K562 (cell line): ENCODE measurements around the gene TMPRSS7. TPM values are rescaled to one million over a fixed set of nuclear protein-coding genes. Genes with fewer than 3 reads are reported as not detected.

ENCODE experiments used
- ATAC-seq: fragments of 200-7000 bp; cut with Tn5 transposase; 3 replicates; pipeline ENCODE4 v1.9.1; 2020; ENCODE audit warnings: moderate library complexity
- BruUV-seq: library from RNA; stranded (reverse); fragments of 400-500 nt; replicated peaks from 2 replicates; lab custom pipeline; 2021; lab: Mats Ljungman, UMichigan
- CTCF ChIA-PET: fragments of 300-600 bp; formaldehyde crosslinking; extraction: SDS; loops from one replicate; lab custom pipeline; 2021; ENCODE audit warnings: low intra/inter-chr PET ratio; lab: Yijun Ruan, JAX
- POLR2A ChIA-PET: fragments of 300-600, 350-650 bp; sonication (Branson Sonifier 250); formaldehyde crosslinking; extraction: SDS; loops from one replicate; lab custom pipeline; 2021; ENCODE audit warnings: antibody characterized with exemption, inconsistent platforms; lab: Yijun Ruan, JAX
- DNase-seq, 4 experiments: peaks; one replicate each; pipeline versions ENCODE4 v3.0.0 to v3.0.0-alpha.2; 2011 to 2018; ENCODE audit warnings: low spot score in 3 of 4, mixed read lengths in 3 of 4; ENCODE audit errors: extremely low read depth in 1 of 4
- FAIRE-seq: peaks from 2 replicates; lab custom pipeline; 2011; peaks lifted over from hg19 to GRCh38; lab: Jason Lieb, UNC
- H2AFZ ChIP-seq: 2 replicates; pipeline ENCODE4 v1.6.0; 2011; ENCODE audit warnings: low read depth, low read length, control low read depth, inconsistent platforms
- H3K27ac ChIP-seq: fragments of 200-600 bp; 3 replicates; pipeline ENCODE4 v1.8.0; 2011; ENCODE audit warnings: low read depth, mild to moderate bottlenecking, control low read depth, inconsistent platforms, low read length, moderate library complexity, mixed read lengths; ENCODE audit errors: extremely low read depth
- H3K27me3 ChIP-seq, 2 experiments: fragments of 300-600 bp in 1 of 2; 2 replicates in 1 of 2; 3 replicates in 1 of 2; pipeline versions ENCODE4 v1.6.0 to v1.8.0; 2011; ENCODE audit warnings: inconsistent platforms in 2 of 2, low read length in 2 of 2, mild to moderate bottlenecking in 1 of 2, mixed read lengths in 1 of 2, moderate library complexity in 1 of 2; ENCODE audit not compliant: control insufficient read depth in 2 of 2, insufficient read depth in 2 of 2
- H3K36me3 ChIP-seq: fragments of 300-600 bp; 3 replicates; pipeline ENCODE4 v1.8.0; 2011; ENCODE audit warnings: mild to moderate bottlenecking, low read length, inconsistent platforms; ENCODE audit not compliant: control insufficient read depth, insufficient read depth
- H3K4me1 ChIP-seq, 2 experiments: fragments of 200-600 bp in 1 of 2; replicated peaks in 1 of 2; 2 replicates in 1 of 2; 3 replicates in 1 of 2; pipeline versions ENCODE4 v1.5.1 to v1.8.0; 2011; ENCODE audit warnings: inconsistent platforms in 2 of 2, low read length in 2 of 2, mild to moderate bottlenecking in 1 of 2, mixed read lengths in 1 of 2, moderate library complexity in 1 of 2; ENCODE audit not compliant: control insufficient read depth in 2 of 2, insufficient read depth in 2 of 2
- H3K4me2 ChIP-seq: 2 replicates; pipeline ENCODE4 v1.6.1; 2011; ENCODE audit warnings: low read length, control low read depth, inconsistent platforms, mixed read lengths; ENCODE audit not compliant: insufficient read depth
- H3K4me3 ChIP-seq: fragments of 200-600 bp; sonication (generic), shearing (Covaris generic); 2 replicates; pipeline ENCODE4 v1.5.1; 2016; ENCODE audit warnings: control low read depth, inconsistent platforms
- H3K79me2 ChIP-seq: fragments of 200-600 bp; 3 replicates; pipeline ENCODE4 v1.8.0; 2011; ENCODE audit warnings: low read length, inconsistent platforms; ENCODE audit not compliant: control insufficient read depth, insufficient read depth
- H3K9ac ChIP-seq, 2 experiments: 2 replicates each; pipeline versions ENCODE4 v1.6.0 to v1.6.1; 2011; ENCODE audit warnings: low read depth in 2 of 2, low read length in 2 of 2, control low read depth in 1 of 2, inconsistent platforms in 1 of 2, mild to moderate bottlenecking in 1 of 2, mixed read lengths in 1 of 2; ENCODE audit not compliant: insufficient read depth in 1 of 2
- H3K9me1 ChIP-seq: one replicate; pipeline ENCODE4 v1.6.0; 2011; ENCODE audit warnings: inconsistent platforms, mild to moderate bottlenecking, low read length, moderate library complexity; ENCODE audit not compliant: control insufficient read depth, insufficient read depth
- H3K9me3 ChIP-seq: replicated peaks from 2 replicates; pipeline ENCODE4 v1.5.1; 2011; ENCODE audit warnings: low read depth, low read length, inconsistent platforms; ENCODE audit not compliant: control insufficient read depth, insufficient read depth
- H4K20me1 ChIP-seq: replicated peaks from 2 replicates; pipeline ENCODE4 v1.6.1; 2011; ENCODE audit warnings: low read length, inconsistent platforms, mixed read lengths; ENCODE audit not compliant: control insufficient read depth, insufficient read depth
- POU5F1 ChIP-seq: fragments of 150-350 bp; IDR thresholded peaks from 2 replicates; pipeline ENCODE4 v1.6.1; 2014; ENCODE audit warnings: borderline replicate concordance, low read length, low read depth, mild to moderate bottlenecking; ENCODE audit not compliant: partially characterized antibody
- RAD21 ChIP-seq, 2 experiments: fragments of 250-450 bp in 1 of 2; fragments of 450-650 bp in 1 of 2; sonication (Bioruptor Pico) in 1 of 2; formaldehyde crosslinking in 1 of 2; IDR thresholded peaks in 1 of 2; conservative IDR thresholded peaks in 1 of 2; 2 replicates each; pipeline versions ENCODE4 v1.4.0 to v1.8.0; 2020 to 2022; ENCODE audit warnings: mild to moderate bottlenecking in 2 of 2, moderate library complexity in 1 of 2
- ZNF165 ChIP-seq: fragments of 250-450 bp; sonication (Bioruptor Pico); IDR thresholded peaks from 2 replicates; pipeline ENCODE4 v1.4.0; 2020; ENCODE audit warnings: borderline replicate concordance
- ZNF316 ChIP-seq: fragments of 450-650 bp; IDR thresholded peaks from 2 replicates; pipeline ENCODE4 v1.6.1; 2016
- ZNF512 ChIP-seq: IDR thresholded peaks from 2 replicates; pipeline ENCODE4 v1.6.1; 2016; ENCODE audit warnings: missing genetic modification characterization, missing compliant biosample characterization
- WGBS: fragments of 100-300 bp; shearing (Covaris generic); methylation state at CpG from one replicate; pipeline ENCODE4 v1.1.6; 2016; ENCODE audit warnings: low coverage, mixed read lengths; ENCODE audit not compliant: insufficient coverage; ENCODE audit errors: missing lambda C conversion rate; 5-methylcytosine and 5-hydroxymethylcytosine counted together
- in situ Hi-C: fragments of 300-500 bp; cut with MboI; formaldehyde crosslinking; loops from 4 replicates; pipeline ENCODE4 v1.15.0; 2018; ENCODE audit warnings: inconsistent platforms, mixed read lengths
- intact Hi-C: fragments of 100-400 bp; cut with micrococcal nuclease; formaldehyde crosslinking; loops from 2 replicates; pipeline ENCODE4 v1.14.2; 2022
- polyA plus RNA-seq, 8 experiments: library from polyadenylated mRNA; depleted of rRNA in 4 of 8; stranded (reverse) in 5 of 8; unstranded in 3 of 8; fragments of >200 nt; fragmentation: Nextera tagmentation in 2 of 8; fragmentation: Illumina TruSeq in 1 of 8; extraction: Ambion mirVana in 2 of 8; extraction: Trizol in 1 of 8; gene quantifications; 2 replicates each; pipeline versions ENCODE4 v1.2.1 to v1.2.3, GENCODE V29; 2011 to 2014; ENCODE audit warnings: inconsistent platforms in 1 of 8, missing spikeins in 1 of 8
- total RNA-seq, 7 experiments: library from RNA; depleted of rRNA in 6 of 7; stranded (reverse); fragments of >200 nt in 6 of 7; fragmentation: Illumina TruSeq in 2 of 7; extraction: Trizol in 2 of 7; gene quantifications; 2 replicates each; pipeline versions ENCODE4 v1.2.1 to v1.2.3, GENCODE V29; 2011 to 2021; ENCODE audit warnings: low replicate concordance in 1 of 7

The TMPRSS7 gene
- total and polyA plus RNA-seq, 9 of the 15 experiments (the other 6 are each of a cell fraction or from before 2014, with no cell fraction given), result not detected

DNA sequence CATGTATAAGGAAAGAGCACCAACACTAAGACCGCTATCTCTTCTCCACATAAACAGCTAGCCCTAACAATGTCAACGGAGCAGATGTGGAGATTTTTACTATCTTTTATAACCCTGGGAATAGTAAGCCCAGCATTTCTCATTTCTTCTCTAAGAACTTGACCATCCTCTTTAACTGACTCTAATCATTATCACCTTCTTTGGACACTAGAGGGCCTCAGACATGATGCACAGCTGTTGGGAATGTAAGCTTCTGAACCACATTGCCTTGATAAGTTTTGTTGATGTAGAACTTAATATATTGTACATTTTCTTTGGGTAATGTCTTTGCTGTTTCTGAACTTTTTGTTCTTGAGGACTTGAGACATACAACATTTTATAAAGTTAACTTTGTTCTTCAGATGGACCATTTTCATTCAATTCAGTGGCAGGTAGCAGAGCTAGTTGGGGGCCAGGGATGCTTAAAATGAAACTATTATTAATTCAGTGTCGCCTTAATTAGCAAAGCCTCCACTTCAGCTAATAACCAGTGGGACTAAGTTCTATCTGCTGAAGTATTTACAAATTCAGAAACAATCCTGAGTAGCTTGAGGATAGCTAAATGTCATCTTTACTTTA lies 45.4 kb upstream of the TMPRSS7 start (continued):
- TF ChIP-seq ZNF165 (no peak), RAD21 (CRISPR knock-in tag; conservative IDR thresholded peaks at IDR 0.05 in 1 of 2, IDR thresholded peaks at IDR 0.05 in 1 of 2) (peak in 1 of 2 experiments; percentile 44; a peak in 1 of 4 replicates), POU5F1 (no peak)

- H3K27ac ChIP-seq, result no peak overlapping the region
- intact Hi-C loops (no loop called here), in situ Hi-C loops (no loop called here)
- H2AFZ ChIP-seq, result no peak overlapping the region
- no peaks in the 10 kb centered on the region for H4K20me1 ChIP-seq
- H3K9ac ChIP-seq, result no peak overlapping the region
- no peaks in the 10 kb centered on the region for H3K9me1 ChIP-seq
- no peaks in the 10 kb centered on the region for H3K79me2 ChIP-seq
- TF ChIP-seq ZNF512 (no peak), ZNF316 (no peak)
- no peaks in the 10 kb centered on the region; a peak in 2 of 5 replicates for H3K27me3 ChIP-seq
- H3K9me3 ChIP-seq, result no peaks in the 10 kb centered on the region
- H3K4me1 ChIP-seq, result no peaks in the 10 kb centered on the region
- H3K4me2 ChIP-seq, result no peak overlapping the region
- ChIA-PET CTCF (no interaction called here), POLR2A (interaction anchor here (1.0 kb wide), 1 partner anchor 14 kb away, joined by 3 read pairs; the partner anchor contains the start of gene ABHD10)
- no peak overlapping the region for H3K4me3 ChIP-seq
- H3K36me3 ChIP-seq, result peaks cover 13% of the 10 kb centered on the region
- BruUV-seq, result no TSS peak
- FAIRE-seq (no peak), ATAC-seq (no peak), DNase-seq (no peak)
- 63% methylated on average over 2 of the region's 2 CpGs for WGBS
These were observed 41.5 kb upstream of the TMPRSS7 start for GRCh38 chr3:111993038-111993437.
